HG02840 (cell line): ENCODE data around the gene AVPR2.

Experiments used
- ATAC-seq: cut with Tn5 transposase; IDR thresholded peaks from one replicate; pipeline ENCODE4 v1.9.1; 2021; ENCODE audit warnings: mild to moderate bottlenecking, moderate library complexity, moderate number of reproducible peaks; ENCODE audit not compliant: unreplicated experiment, low FRiP score

Gene AVPR2

GRCh38 chrX:153870791-153871360 lies 33.6 kb upstream of the AVPR2 start:
- ATAC-seq, result no peak

- no peak for ATAC-seq
Observed at GRCh38 chrX:153871451-153871850, 33.0 kb upstream of the AVPR2 start.

DNA sequence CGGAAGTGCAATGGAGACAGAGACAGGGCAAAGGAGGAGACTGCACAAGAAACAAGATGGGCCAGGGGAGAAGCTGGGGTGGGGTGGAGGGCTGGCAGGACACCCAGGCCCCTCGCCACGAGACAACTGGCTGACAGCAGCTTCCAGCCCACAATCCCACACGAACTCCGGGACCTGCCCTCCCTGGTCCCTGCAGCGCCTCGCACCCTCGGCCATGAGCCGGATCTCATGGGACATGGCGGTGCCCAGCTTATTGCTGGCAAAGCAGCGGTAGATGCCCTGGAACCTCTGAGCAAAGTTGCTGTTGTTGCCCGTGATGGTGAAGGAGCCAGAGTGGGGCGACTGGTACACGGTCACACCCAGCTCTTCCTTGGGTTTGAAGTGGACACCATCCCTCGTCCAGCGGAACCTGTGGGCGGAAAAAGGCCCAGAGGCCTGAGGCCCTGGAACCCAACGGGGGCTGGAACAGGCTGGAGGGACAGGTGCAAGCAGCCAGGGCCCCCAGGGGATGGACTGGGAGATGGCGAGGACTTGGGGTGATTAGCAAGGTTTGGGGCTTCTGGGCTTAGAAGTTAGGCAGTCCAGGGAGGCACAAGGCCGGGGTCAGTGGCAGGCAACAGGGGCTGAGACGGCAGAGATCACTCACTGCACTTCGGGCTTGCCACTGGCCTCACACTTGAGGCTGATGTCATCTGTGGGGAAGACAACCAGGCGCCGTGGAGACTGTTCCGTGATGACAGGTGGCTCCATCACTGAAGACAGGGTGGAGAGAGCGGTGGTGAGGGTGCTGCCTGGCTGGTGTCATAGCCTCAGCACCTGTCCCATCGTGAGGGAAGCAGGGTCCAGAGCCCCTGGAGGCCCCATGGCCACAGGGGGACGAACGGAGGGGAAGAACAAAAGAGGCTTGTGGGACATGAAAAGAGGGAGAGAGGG lies 32.3 kb upstream of the AVPR2 start:
- ATAC-seq, result no peak

- no peak for ATAC-seq
Observed at GRCh38 chrX:153873282-153874084, 31.0 kb upstream of the AVPR2 start.

GRCh38 chrX:153874085-153874365 lies 30.4 kb upstream of the AVPR2 start:
- no peak for ATAC-seq

DNA sequence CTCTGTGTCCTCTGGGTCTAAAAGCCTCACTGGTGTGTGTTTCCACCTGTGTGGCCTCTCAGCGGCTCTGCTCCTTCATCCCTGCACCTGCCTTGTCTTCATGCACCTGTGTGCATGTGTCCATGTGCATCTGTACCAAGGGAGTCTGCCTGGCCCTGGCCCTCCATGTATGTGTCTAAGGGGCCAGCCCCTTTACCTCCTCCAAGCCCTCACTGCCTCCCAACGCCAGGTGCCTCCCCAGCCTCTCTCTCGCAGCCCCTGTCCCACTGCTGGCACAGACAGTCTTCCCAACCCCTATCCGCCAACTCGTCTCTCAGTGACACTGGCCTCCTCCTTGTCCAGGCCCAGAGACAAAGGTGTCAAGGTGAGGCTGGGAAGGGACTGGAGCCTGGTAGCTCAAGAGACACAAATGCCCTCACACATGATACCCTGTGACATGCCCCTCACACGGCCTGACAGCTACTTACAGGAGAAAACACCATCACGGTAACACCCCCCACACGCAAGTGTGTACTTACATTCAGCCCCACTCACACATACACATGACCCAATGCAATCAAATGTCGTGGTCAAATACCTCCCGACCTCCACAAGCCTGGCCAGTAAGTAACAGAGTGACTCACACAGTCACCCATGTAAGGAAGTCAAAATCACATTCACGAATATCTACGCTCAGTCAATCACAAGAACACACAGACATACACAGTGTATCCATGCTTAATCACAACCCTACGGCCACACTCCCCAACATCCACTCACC lies 29.9 kb upstream of the AVPR2 start:
- no peak for ATAC-seq

DNA sequence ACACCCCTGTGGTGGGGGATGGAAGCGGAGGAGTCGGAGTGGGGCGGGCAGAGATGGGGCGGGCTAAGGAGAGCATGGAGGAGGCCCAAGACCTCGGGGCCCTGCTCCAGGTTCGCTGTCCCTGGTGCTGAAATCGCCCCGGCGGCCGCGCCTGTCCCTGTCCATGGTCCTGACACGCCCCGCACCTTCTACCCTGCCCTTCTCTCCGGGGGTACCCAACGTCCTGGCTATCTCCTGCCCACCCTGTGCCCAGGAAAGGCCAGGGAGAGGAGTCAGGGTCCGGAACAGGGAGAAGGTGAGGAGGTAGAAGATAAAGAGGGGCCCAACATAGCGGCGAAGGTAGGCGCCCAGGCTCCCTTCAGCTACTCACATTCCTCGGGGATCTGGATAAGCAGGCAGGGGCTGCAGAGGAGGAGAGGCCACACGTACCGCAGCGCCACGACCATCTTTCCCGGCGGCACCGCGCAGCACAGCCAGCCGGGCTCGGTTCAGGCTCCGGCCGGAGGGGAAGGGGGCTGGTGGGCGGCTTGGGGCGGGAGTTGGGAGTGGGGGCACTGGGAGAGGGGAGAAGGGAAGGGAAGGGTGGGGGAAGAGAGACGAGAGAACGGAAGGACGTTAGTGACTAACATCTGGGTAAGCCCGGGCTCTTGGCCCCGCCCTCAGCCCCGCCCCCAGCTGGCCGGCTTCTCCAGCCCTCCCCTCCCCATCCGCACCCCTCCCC lies 28.9 kb upstream of the AVPR2 start:
- no peak for ATAC-seq

- no peak for ATAC-seq
Observed at GRCh38 chrX:153876112-153876491, 28.4 kb upstream of the AVPR2 start.

DNA sequence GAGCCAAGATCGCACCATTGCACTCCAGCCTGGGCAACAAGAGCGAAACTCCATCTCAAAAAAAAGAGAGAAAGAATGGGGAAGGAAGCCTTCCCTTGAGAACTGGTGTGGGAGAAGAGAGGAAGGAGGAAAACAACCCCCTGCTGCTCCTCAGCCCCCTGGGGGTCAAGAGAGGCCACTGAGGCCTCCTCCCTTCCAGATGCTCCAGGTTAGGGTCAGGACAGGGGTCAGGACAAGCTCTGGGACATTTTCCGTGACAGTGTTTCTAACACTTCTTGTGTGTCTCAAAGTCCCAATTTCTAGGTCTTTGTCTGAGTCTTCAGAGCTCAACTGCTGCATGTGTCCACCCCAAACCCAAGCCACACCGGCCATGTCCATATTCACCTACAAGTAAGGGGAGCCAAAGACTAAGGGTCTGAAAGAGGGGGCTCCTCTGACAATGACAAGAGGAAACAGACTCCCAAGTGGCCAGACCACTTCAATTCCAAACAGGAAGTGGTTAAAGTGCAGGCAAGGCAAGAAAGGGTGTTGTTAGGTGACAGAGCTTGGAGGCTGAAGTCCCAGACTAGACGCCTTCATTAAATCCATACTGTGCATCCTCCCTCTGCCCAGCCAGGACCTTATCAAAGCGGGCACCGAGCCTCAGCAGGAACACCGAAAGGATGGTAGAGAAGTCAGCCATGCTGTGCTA lies 26.8 kb upstream of the AVPR2 start:
- no peak for ATAC-seq

DNA sequence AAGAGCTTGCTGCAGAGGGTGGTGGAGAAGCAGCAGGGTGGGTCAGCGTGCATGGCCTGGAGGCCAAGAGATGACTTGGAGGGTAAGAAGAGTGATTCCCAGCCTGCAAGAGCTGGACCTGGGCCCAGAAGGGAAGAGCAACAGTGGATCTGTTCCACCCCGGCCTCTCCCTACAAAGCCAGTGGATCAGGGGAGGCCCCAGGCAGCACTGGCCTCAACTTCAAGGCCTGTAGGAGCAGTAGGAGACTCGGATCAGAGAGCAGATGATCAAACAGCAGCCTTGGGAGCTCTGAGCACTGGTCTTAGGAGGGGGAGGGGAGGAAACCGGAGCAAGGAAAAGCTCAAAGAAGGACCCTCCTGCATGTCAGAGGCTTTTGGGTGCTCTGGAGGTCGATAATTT lies 26.1 kb upstream of the AVPR2 start:
- ATAC-seq, result no peak

DNA sequence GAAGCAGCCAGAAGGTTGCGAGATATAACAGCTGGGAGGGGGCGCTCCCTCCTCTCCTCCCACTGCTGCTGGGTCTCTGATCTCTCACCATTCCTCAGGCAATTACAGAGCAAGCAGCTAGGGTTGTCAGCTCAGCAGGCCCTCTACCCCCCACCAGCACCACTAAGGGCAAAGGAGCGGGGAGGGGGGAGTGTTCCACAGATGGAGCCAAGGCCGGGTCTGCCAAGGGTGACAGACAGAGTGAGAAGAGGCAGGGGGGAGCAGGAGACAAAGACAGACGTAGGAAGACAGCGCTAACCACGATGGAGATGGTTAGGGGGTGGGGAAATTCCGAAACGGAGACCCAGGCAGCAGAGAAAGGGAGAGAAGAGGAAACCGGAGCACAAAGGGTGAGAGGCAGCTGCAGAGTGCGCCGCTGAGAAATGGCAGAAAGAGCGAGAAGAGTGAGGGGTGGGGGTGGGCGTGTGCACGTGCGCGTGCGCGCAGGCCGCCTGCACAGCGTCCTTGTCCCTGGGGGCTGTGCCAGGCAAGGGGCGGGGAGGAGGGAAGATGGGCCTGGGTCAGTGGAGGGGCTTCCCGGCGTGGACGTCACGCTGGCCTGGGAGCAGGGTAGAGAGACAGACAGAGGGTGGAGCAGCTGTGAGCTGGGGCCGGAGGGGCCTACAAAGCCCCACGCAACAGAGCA lies 25.4 kb upstream of the AVPR2 start:
- ATAC-seq, result no peak

- ATAC-seq, result no peak
Observed at GRCh38 chrX:153879741-153880439, 24.6 kb upstream of the AVPR2 start.

- no peak for ATAC-seq
Observed at GRCh38 chrX:153880440-153880815, 24.0 kb upstream of the AVPR2 start.

DNA sequence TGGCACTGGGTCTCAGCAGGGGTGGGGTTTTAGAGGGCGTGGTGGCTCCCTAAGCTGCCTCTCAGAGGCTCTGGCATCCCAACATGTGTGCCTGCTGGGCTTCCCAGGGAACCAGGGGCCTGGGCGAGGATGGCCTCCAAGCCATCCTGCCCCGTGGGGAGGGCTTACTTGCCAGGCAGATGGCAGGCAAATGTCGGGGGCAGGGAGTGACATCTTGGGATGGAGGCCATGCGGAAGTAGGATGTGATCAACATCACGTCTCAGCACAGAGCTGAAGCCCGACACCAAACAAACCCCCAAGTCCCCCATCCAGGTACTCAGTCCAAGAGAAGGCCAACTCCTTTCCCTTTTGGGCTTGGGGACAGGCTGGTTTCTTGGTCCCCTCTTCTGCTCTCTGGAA lies 23.2 kb upstream of the AVPR2 start:
- no peak for ATAC-seq

GRCh38 chrX:153882086-153882498 lies 22.4 kb upstream of the AVPR2 start:
- no peak for ATAC-seq

DNA sequence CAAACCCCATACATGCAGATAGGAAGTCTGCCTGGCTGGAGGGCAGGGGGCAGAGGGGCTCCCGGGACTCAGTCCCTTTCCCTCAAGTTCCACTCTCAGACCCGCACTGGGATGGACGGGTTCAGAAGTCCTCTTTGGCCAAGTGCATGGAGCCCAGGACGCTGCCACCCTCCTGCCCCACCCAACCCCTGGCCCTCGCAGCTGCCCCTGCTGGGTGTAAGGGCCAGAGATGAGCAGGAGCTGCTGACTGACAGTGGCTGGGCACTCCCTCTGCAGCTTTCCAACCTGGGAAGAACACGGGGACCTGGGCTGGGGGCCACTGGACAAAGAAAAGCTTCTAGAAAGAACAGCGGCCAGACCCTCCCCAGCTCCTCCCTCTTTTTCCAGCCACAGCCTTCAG lies 21.9 kb upstream of the AVPR2 start:
- ATAC-seq, result no peak

DNA sequence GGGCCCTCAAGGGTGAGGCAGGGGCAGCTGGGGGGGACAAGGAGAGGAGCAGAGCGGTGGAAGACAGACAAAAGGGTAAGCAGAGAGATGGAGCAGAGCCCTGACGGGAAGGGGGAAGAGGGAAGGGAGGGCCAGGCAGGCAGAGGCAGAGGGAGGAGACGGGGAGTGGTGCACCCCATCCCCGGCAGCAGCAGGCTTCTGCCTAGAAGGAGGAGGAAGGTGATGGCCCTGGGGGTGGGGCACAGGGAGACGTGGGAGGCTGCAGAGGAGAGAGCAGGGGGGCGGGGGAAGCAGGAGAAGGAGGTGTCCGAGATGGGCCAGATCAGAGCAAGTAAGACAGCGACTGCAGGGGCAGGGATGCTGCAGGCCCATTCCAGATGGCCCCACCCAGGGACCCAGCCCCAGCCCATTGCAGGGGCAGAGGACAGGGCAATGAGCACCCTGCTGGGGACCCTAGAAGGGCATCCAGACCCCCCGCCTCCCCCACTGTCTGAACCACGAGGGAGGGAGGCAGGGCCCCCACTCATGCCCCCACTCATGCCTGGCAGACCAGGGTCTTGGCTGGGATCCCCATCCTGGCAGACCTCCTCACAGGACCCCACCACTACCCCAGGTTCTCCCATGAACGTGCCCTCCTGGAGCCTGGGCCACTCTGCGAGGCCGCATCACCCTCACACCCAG lies 21.2 kb upstream of the AVPR2 start:
- no peak for ATAC-seq

DNA sequence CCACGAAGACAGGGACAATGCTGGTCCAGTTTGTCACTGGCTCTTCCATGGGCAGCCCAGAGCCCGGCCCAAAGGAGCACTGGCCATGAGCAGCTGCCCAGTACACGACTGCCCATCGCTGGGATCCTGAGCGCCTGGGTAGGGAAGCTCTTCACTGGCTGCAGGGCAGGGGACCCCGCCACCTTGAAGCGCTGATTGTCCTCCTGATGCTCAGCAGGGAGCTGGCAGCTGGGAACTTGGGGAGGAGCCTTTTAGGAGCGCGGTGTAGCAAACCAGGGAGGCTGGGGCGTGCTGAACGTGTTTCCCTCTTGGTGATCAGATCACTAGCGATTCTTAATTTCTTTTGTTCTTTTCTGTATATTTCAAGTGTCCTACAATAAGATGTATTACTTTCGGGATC lies 20.3 kb upstream of the AVPR2 start:
- ATAC-seq, result no peak
